Stimulated activated CD8-positive, alpha-beta memory T cell treated with anti-CD3 and anti-CD28 coated beads, Interleukin-15, amount 100 ng/mL, for 4 hours (primary cell): ENCODE measurements around the gene STAT2.

Source experiments
- DNase-seq, 2 donors: peaks; one replicate each; pipeline ENCODE4 v3.0.0-alpha.2; 2020; ENCODE audit warnings: low read depth in 2 of 2

STAT2 gene

GRCh38 chr12:56293795-56294194, 66.1 kb downstream of the STAT2 start:
- no peak for DNase-seq
